SK-N-SH (cell line): ENCODE measurements around the gene CCNL2.

Source experiments
- EP300 ChIP-seq, 2 experiments: IDR thresholded peaks; 2 replicates each; pipeline versions ENCODE4 v1.4.0 to v1.6.1; 2012; ENCODE audit warnings: borderline replicate concordance in 1 of 2, low read depth in 1 of 2, low read length in 1 of 2
- FOXJ3 ChIP-seq: sonication (generic); formaldehyde crosslinking; IDR thresholded peaks from 2 replicates; pipeline ENCODE4 v1.5.1; 2020; ENCODE audit warnings: mild to moderate bottlenecking, missing genetic modification reagents
- GABPA ChIP-seq: IDR thresholded peaks from 2 replicates; pipeline ENCODE4 v1.4.0; 2012; ENCODE audit warnings: low read depth, mild to moderate bottlenecking
- POLR2AphosphoS5 ChIP-seq: IDR thresholded peaks from 2 replicates; pipeline ENCODE4 v1.6.1; 2012; ENCODE audit warnings: low read depth, low read length
- RCOR1 ChIP-seq: fragments of 150-350 bp; IDR thresholded peaks from 2 replicates; pipeline ENCODE4 v1.6.1; 2017; ENCODE audit warnings: antibody characterized with exemption, low read length
- RFX5 ChIP-seq: IDR thresholded peaks from 2 replicates; pipeline ENCODE4 v1.6.1; 2012; ENCODE audit warnings: mild to moderate bottlenecking, improper control_type of control experiment, low read length
- SIN3A ChIP-seq: IDR thresholded peaks from 2 replicates; pipeline ENCODE4 v1.6.1; 2012; ENCODE audit warnings: low read depth, mild to moderate bottlenecking, low read length, moderate library complexity, borderline replicate concordance
- SMC3 ChIP-seq: IDR thresholded peaks from 2 replicates; pipeline ENCODE4 v1.6.1; 2012; ENCODE audit warnings: low read depth, low read length, improper control_type of control experiment
- YY1 ChIP-seq: IDR thresholded peaks from 2 replicates; pipeline ENCODE4 v1.4.0; 2012; ENCODE audit warnings: low read depth, mild to moderate bottlenecking
- TF ChIP-seq, protein P1 (sequence below): IDR thresholded peaks from 2 replicates; pipeline ENCODE4 v1.6.1; 2012; ENCODE audit warnings: mild to moderate bottlenecking, low read depth, low read length, moderate library complexity
- TF ChIP-seq, protein P2 (sequence below): fragments of 200-600 bp; sonication (generic); IDR thresholded peaks from 2 replicates; pipeline ENCODE4 v1.6.1; 2017; ENCODE audit warnings: antibody characterized with exemption, mild to moderate bottlenecking, moderate library complexity
- TF ChIP-seq, protein P3 (sequence below): IDR thresholded peaks from 2 replicates; pipeline ENCODE4 v1.4.0; 2012; ENCODE audit warnings: low read depth, borderline replicate concordance
- TF ChIP-seq, protein P4 (sequence below): fragments of 150-350 bp; IDR thresholded peaks from 2 replicates; pipeline ENCODE4 v1.6.1; 2017; ENCODE audit warnings: antibody characterized with exemption, low read length, low read depth, borderline replicate concordance

DNA sequence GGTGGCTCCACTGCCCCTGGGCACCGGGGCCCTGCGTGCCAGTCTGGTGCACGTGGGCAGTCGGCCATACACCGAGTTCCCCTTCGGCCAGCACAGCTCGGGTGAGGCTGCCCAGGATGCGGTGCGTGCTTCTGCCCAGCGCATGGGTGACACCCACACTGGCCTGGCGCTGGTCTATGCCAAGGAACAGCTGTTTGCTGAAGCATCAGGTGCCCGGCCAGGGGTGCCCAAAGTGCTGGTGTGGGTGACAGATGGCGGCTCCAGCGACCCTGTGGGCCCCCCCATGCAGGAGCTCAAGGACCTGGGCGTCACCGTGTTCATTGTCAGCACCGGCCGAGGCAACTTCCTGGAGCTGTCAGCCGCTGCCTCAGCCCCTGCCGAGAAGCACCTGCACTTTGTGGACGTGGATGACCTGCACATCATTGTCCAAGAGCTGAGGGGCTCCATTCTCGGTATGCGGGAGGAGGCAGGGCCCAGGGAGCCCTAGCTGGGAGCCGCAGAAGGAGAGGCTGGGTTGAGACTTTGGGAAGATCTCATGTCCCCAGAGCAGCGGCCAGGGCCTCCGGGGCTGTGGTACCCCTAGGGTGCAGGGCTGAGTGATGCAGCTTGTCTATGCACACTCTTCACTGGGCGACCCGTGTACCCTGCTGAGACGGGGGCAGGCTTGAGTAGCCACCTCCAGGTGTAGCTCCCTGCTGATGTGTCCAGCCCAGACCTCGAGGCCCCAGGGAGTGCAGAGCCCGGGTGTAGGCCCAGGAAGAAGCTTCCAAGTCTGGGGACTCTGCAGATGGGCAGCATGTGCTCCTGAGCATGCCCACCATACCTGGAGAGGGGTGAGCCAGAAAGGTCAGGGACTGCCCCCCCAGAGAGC lies 38.1 kb upstream of the CCNL2 start:
- TF ChIP-seq, protein P1, sequence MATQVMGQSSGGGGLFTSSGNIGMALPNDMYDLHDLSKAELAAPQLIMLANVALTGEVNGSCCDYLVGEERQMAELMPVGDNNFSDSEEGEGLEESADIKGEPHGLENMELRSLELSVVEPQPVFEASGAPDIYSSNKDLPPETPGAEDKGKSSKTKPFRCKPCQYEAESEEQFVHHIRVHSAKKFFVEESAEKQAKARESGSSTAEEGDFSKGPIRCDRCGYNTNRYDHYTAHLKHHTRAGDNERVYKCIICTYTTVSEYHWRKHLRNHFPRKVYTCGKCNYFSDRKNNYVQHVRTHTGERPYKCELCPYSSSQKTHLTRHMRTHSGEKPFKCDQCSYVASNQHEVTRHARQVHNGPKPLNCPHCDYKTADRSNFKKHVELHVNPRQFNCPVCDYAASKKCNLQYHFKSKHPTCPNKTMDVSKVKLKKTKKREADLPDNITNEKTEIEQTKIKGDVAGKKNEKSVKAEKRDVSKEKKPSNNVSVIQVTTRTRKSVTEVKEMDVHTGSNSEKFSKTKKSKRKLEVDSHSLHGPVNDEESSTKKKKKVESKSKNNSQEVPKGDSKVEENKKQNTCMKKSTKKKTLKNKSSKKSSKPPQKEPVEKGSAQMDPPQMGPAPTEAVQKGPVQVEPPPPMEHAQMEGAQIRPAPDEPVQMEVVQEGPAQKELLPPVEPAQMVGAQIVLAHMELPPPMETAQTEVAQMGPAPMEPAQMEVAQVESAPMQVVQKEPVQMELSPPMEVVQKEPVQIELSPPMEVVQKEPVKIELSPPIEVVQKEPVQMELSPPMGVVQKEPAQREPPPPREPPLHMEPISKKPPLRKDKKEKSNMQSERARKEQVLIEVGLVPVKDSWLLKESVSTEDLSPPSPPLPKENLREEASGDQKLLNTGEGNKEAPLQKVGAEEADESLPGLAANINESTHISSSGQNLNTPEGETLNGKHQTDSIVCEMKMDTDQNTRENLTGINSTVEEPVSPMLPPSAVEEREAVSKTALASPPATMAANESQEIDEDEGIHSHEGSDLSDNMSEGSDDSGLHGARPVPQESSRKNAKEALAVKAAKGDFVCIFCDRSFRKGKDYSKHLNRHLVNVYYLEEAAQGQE: no peak
- TF ChIP-seq, protein P2, sequence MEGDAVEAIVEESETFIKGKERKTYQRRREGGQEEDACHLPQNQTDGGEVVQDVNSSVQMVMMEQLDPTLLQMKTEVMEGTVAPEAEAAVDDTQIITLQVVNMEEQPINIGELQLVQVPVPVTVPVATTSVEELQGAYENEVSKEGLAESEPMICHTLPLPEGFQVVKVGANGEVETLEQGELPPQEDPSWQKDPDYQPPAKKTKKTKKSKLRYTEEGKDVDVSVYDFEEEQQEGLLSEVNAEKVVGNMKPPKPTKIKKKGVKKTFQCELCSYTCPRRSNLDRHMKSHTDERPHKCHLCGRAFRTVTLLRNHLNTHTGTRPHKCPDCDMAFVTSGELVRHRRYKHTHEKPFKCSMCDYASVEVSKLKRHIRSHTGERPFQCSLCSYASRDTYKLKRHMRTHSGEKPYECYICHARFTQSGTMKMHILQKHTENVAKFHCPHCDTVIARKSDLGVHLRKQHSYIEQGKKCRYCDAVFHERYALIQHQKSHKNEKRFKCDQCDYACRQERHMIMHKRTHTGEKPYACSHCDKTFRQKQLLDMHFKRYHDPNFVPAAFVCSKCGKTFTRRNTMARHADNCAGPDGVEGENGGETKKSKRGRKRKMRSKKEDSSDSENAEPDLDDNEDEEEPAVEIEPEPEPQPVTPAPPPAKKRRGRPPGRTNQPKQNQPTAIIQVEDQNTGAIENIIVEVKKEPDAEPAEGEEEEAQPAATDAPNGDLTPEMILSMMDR: no peak
- no peak for TF ChIP-seq SIN3A
- no peak for TF ChIP-seq YY1
- TF ChIP-seq RFX5: no peak
- TF ChIP-seq, protein P3, sequence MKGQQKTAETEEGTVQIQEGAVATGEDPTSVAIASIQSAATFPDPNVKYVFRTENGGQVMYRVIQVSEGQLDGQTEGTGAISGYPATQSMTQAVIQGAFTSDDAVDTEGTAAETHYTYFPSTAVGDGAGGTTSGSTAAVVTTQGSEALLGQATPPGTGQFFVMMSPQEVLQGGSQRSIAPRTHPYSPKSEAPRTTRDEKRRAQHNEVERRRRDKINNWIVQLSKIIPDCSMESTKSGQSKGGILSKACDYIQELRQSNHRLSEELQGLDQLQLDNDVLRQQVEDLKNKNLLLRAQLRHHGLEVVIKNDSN: no peak
- no peak for TF ChIP-seq POLR2AphosphoS5
- TF ChIP-seq EP300 (IDR thresholded peaks at IDR 0.05; ENCODE audit: borderline replicate concordance in 1 of 2, low read depth in 1 of 2, low read length in 1 of 2): no peak
- no peak for TF ChIP-seq GABPA
- TF ChIP-seq RCOR1: no peak
- TF ChIP-seq FOXJ3 (CRISPR knock-in tag): no peak
- TF ChIP-seq, protein P4, sequence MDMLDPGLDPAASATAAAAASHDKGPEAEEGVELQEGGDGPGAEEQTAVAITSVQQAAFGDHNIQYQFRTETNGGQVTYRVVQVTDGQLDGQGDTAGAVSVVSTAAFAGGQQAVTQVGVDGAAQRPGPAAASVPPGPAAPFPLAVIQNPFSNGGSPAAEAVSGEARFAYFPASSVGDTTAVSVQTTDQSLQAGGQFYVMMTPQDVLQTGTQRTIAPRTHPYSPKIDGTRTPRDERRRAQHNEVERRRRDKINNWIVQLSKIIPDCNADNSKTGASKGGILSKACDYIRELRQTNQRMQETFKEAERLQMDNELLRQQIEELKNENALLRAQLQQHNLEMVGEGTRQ: no peak
- no peak for TF ChIP-seq SMC3
